Common myeloid progenitor, CD34-positive (primary cell): ENCODE results near the gene SH3TC1.

ENCODE experiments used
- CTCF ChIA-PET: fragments of 350-600 bp; sonication (Branson Sonifier 250); formaldehyde crosslinking; loops from one replicate; lab custom pipeline; 2021; ENCODE audit warnings: antibody characterized with exemption; lab: Charles Lee
- POLR2A ChIA-PET: fragments of 350-600 bp; sonication (Branson Sonifier 250); formaldehyde crosslinking; loops from one replicate; lab custom pipeline; 2021; ENCODE audit warnings: antibody characterized with exemption; lab: Charles Lee
- DNase-seq, 3 donors: peaks; one replicate each; pipeline versions ENCODE4 v3.0.0 to v3.0.0-alpha.2; 2013
- H3K27ac ChIP-seq, 2 experiments: 1 replicate in 1 of 2; 2 replicates in 1 of 2; pipeline ENCODE4 v1.7.0; 2013; ENCODE audit warnings: inconsistent platforms in 2 of 2, low read length in 2 of 2, mild to moderate bottlenecking in 2 of 2, low read depth in 1 of 2, moderate library complexity in 1 of 2; ENCODE audit not compliant: severe bottlenecking in 2 of 2, insufficient read depth in 1 of 2, poor library complexity in 1 of 2
- H3K27me3 ChIP-seq, 5 experiments: replicated peaks in 2 of 5; 1 replicate in 3 of 5; 2 replicates in 2 of 5; pipeline versions ENCODE4 v1.6.1 to v1.7.0; 2013; ENCODE audit warnings: low read length in 4 of 5, mild to moderate bottlenecking in 2 of 5, moderate library complexity in 2 of 5, inconsistent platforms in 1 of 5; ENCODE audit not compliant: insufficient read depth in 5 of 5, control insufficient read depth in 4 of 5
- H3K36me3 ChIP-seq, 4 experiments: 1 replicate in 2 of 4; 2 replicates in 2 of 4; pipeline versions ENCODE4 v1.6.1 to v1.7.0; 2013; ENCODE audit warnings: low read length in 3 of 4, control low read depth in 1 of 4, mild to moderate bottlenecking in 1 of 4; ENCODE audit not compliant: control insufficient read depth in 4 of 4, insufficient read depth in 4 of 4
- H3K4me1 ChIP-seq, 4 experiments: 1 replicate in 3 of 4; 2 replicates in 1 of 4; pipeline versions ENCODE4 v1.6.1 to v1.7.1; 2013; ENCODE audit warnings: low read length in 3 of 4, mild to moderate bottlenecking in 3 of 4, control low read depth in 1 of 4, inconsistent platforms in 1 of 4, moderate library complexity in 1 of 4; ENCODE audit not compliant: control insufficient read depth in 4 of 4, insufficient read depth in 4 of 4; ENCODE audit errors: control extremely low read depth in 1 of 4
- H3K4me3 ChIP-seq, 7 experiments: 1 replicate in 4 of 7; 2 replicates in 3 of 7; pipeline versions ENCODE4 v1.5.1 to v1.7.0; 2013; ENCODE audit warnings: mild to moderate bottlenecking in 7 of 7, low read length in 6 of 7, moderate library complexity in 6 of 7, inconsistent platforms in 2 of 7, low read depth in 2 of 7, control low read depth in 1 of 7; ENCODE audit not compliant: insufficient read depth in 4 of 7, control insufficient read depth in 1 of 7; ENCODE audit errors: extremely low read depth in 1 of 7
- H3K9me3 ChIP-seq, 5 experiments: 1 replicate in 4 of 5; 2 replicates in 1 of 5; pipeline versions ENCODE4 v1.6.1 to v1.7.1; 2013; ENCODE audit warnings: low read length in 4 of 5, mild to moderate bottlenecking in 2 of 5, inconsistent platforms in 1 of 5, low read depth in 1 of 5, moderate library complexity in 1 of 5; ENCODE audit not compliant: control insufficient read depth in 4 of 5, insufficient read depth in 2 of 5; ENCODE audit errors: control extremely low read depth in 1 of 5
- WGBS: methylation state at CpG from one replicate; pipeline ENCODE4 v1.1.5; 2013; ENCODE audit not compliant: insufficient coverage; 5-methylcytosine and 5-hydroxymethylcytosine counted together

SH3TC1 gene

GRCh38 chr4:8202108-8203051 lies 3.3 kb downstream of the SH3TC1 start:
- DNase-seq = peak in 1 of 3 donors; percentile 44
- ChIA-PET CTCF (interaction anchor here (0.9 to 2.3 kb wide), 12 partner anchors 9 to 69 kb away, joined by 3 to 18 read pairs (median 4); no protein-coding TSS in a partner anchor), POLR2A (interaction anchor here (0.8 to 1.8 kb wide), 3 partner anchors 11 to 25 kb away, joined by 3 to 5 read pairs (median 4); no protein-coding TSS in a partner anchor)
- Histone ChIP-seq H3K4me3 (peak overlapping the region; percentile 10 to 88 (median 80)), H3K4me1 (peaks cover 8 to 100% (median 98%) of the 10 kb centered on the region in 4 experiments), H3K36me3 (peaks cover 0 to 16% (median 3%) of the 10 kb centered on the region in 4 experiments), H3K27me3 (no peaks in the 10 kb centered on the region), H3K9me3 (no peaks in the 10 kb centered on the region), H3K27ac (no peak overlapping the region)
- 59% methylated on average over 12 of the region's 21 CpGs for WGBS

- WGBS = 34% methylated on average over 4 of the region's 7 CpGs
- Histone ChIP-seq H3K4me1 (peaks cover 8 to 99% (median 98%) of the 10 kb centered on the region in 4 experiments), H3K4me3 (peak overlapping the region in 5 of 7 experiments; percentile 20 to 88 (median 81)), H3K27ac (no peak overlapping the region), H3K9me3 (no peaks in the 10 kb centered on the region), H3K27me3 (no peaks in the 10 kb centered on the region), H3K36me3 (peaks cover 0 to 22% (median 6%) of the 10 kb centered on the region in 4 experiments)
- ChIA-PET POLR2A (interaction anchor here (0.8 to 1.5 kb wide), 2 partner anchors 13 to 24 kb away, joined by 3 to 4 read pairs; no protein-coding TSS in a partner anchor), CTCF (interaction anchor here (1.0 to 2.3 kb wide), 8 partner anchors 9 to 38 kb away, joined by 3 to 18 read pairs (median 5); no protein-coding TSS in a partner anchor)
- peak in 1 of 3 donors; percentile 37 for DNase-seq
These were observed 3.9 kb downstream of the SH3TC1 start for GRCh38 chr4:8203052-8203401.

GRCh38 chr4:8203817-8204216 lies 4.7 kb downstream of the SH3TC1 start:
- Histone ChIP-seq H3K4me3 (peak overlapping the region in 2 of 7 experiments; percentile 81 to 87), H3K27ac (no peak overlapping the region), H3K27me3 (no peaks in the 10 kb centered on the region), H3K9me3 (no peaks in the 10 kb centered on the region), H3K36me3 (peaks cover 3 to 28% (median 10%) of the 10 kb centered on the region in 4 experiments), H3K4me1 (peaks cover 7 to 96% (median 93%) of the 10 kb centered on the region in 4 experiments)
- ChIA-PET CTCF (interaction anchor here (0.6 to 1.9 kb wide), 6 partner anchors 10 to 38 kb away, joined by 3 to 5 read pairs (median 4); no protein-coding TSS in a partner anchor), POLR2A (interaction anchor here (0.8 to 1.5 kb wide), 2 partner anchors 13 to 23 kb away, joined by 3 to 4 read pairs; no protein-coding TSS in a partner anchor)
- 77% methylated on average over 8 of the region's 10 CpGs for WGBS
- no peak for DNase-seq

GRCh38 chr4:8204576-8205227 lies 5.6 kb downstream of the SH3TC1 start:
- Histone ChIP-seq H3K27ac (no peak overlapping the region), H3K9me3 (no peaks in the 10 kb centered on the region), H3K4me1 (peaks cover 7 to 96% (median 90%) of the 10 kb centered on the region in 4 experiments), H3K27me3 (no peaks in the 10 kb centered on the region), H3K4me3 (no peak overlapping the region), H3K36me3 (peaks cover 5 to 37% (median 17%) of the 10 kb centered on the region in 4 experiments)
- ChIA-PET POLR2A (no interaction called here), CTCF (interaction anchor here (0.6 to 4.4 kb wide), 4 partner anchors 11 to 37 kb away, joined by 3 to 29 read pairs (median 6); no protein-coding TSS in a partner anchor)
- no peak for DNase-seq
- WGBS = 88% methylated on average over 31 of the region's 31 CpGs

DNA sequence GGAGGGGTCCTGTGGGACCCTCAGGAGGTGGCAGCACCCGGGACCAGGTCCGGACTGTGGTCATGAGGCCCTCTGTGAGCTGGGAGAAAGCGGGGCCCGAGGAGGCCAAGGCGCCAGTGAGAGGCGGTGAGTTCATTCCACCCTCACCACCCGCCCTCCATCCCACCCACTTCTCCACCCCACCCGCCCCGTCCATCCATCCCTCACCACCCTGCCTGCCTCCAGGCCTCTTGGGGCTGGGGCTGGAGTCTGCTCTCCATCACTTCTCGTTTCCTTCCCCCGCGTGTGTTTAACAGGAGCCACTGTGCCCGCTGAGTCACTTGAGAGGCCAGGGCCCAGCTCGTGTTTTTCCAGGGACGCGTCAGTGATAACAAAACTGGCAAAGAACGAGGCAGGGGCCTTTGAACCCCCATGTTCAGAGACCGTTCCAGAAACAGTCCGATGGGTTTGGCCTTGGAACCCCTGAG lies 6.2 kb downstream of the SH3TC1 start:
- Histone ChIP-seq H3K36me3 (peaks cover 5 to 43% (median 20%) of the 10 kb centered on the region in 4 experiments), H3K27me3 (no peaks in the 10 kb centered on the region), H3K27ac (no peak overlapping the region), H3K9me3 (no peaks in the 10 kb centered on the region), H3K4me1 (peaks cover 7 to 96% (median 87%) of the 10 kb centered on the region in 4 experiments), H3K4me3 (peak overlapping the region in 1 of 7 experiments; percentile 4)
- ChIA-PET POLR2A (no interaction called here), CTCF (interaction anchor here (0.6 to 4.4 kb wide), 4 partner anchors 11 to 28 kb away, joined by 3 to 29 read pairs (median 6); no protein-coding TSS in a partner anchor)
- peak; percentile 53 to 82 (median 76) for DNase-seq
- 15% methylated on average over 11 of the region's 19 CpGs for WGBS

DNA sequence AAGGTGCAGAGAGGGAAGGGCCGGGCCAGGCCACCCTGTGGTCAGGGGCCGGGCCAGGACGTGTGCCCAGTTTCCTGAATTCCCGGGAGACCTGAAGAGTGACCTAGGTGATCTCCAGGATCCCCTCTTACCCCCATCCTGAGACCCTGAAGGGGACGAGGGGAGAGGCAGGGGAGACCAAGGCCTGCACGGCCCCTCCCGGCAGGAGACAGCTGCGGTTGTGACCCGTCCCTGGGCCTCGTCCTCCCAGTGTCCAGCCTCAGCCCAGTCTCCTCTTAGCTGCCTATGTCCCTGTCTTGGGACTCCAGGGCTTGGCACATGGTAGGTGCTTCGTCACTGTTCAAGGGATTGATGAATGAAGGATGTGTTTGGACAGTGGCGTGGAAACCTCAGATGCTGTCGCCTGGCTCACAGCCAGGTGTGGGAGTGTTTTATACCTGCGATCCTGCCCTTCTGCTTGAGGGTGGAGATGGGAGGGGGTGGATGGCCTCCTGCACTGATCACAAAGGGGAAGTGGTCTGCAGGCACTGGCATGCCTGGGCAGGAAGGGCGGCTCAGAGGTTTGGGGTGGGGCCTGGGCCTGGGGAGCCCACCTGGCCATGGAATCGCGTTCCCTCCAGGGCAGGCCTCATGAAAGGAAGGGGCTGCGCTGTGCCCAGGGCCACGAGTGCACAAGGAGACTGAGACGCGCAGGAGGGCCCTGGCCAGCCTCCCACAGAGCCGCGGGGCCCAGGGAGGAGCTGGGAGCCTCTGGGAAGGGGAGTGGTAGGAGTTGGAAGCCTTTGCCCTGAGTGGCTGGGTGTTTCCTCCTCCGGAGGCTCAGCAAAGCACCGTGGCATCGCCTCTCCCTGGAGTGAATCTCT lies 6.9 kb downstream of the SH3TC1 start:
- H3K36me3 ChIP-seq = peaks cover 5 to 43% (median 20%) of the 10 kb centered on the region in 4 experiments
- ChIA-PET CTCF (interaction anchor here (0.6 to 4.4 kb wide), 9 partner anchors 9 to 36 kb away, joined by 3 to 29 read pairs (median 3); no protein-coding TSS in a partner anchor), POLR2A (no interaction called here)
- no peaks in the 10 kb centered on the region for H3K9me3 ChIP-seq
- no peak overlapping the region for H3K27ac ChIP-seq
- 10% methylated on average over 13 of the region's 26 CpGs for WGBS
- DNase-seq = peak; percentile 73 to 95 (median 93)
- no peaks in the 10 kb centered on the region for H3K27me3 ChIP-seq
- peak overlapping the region in 4 of 7 experiments; percentile 11 to 26 (median 25) for H3K4me3 ChIP-seq
- peaks cover 4 to 95% (median 85%) of the 10 kb centered on the region in 4 experiments for H3K4me1 ChIP-seq
